ENCODE measurements around the gene FHIT. TPM values are rescaled to one million over a fixed set of nuclear protein-coding genes. Genes with fewer than 3 reads are reported as not detected.

FHIT gene
- total and polyA plus RNA-seq, 9 donors: 5.1 to 11.8 (median 9.5) TPM

DNA sequence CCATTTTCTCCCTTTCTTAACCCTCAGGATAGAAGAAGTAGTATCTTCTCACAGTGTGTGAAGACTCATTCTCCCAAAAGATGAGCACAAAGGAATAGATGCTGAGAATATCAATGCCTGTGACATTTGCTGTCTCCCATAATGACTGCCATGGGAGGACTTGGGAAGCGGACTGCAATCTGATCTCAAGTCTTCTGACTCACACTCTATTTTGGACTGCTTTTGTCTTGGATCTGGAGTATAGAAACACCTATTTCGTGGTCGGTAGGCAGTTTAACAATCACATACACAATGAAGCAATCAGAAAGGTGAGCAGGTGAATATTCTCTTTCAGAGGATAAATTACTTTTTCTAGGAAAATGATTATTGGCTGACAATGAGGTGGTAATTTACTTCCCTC lies 852.0 kb downstream of the FHIT start:
- no peak for TF ChIP-seq POLR2A (IDR thresholded peaks at IDR 0.05)
- TF ChIP-seq, protein P1, sequence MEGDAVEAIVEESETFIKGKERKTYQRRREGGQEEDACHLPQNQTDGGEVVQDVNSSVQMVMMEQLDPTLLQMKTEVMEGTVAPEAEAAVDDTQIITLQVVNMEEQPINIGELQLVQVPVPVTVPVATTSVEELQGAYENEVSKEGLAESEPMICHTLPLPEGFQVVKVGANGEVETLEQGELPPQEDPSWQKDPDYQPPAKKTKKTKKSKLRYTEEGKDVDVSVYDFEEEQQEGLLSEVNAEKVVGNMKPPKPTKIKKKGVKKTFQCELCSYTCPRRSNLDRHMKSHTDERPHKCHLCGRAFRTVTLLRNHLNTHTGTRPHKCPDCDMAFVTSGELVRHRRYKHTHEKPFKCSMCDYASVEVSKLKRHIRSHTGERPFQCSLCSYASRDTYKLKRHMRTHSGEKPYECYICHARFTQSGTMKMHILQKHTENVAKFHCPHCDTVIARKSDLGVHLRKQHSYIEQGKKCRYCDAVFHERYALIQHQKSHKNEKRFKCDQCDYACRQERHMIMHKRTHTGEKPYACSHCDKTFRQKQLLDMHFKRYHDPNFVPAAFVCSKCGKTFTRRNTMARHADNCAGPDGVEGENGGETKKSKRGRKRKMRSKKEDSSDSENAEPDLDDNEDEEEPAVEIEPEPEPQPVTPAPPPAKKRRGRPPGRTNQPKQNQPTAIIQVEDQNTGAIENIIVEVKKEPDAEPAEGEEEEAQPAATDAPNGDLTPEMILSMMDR (IDR thresholded peaks at IDR 0.05): no peak
- TF ChIP-seq EP300 (IDR thresholded peaks at IDR 0.05): no peak
- 74 to 78% (median 77%) methylated on average over 3 of the region's 3 CpGs for WGBS, 3 donors

DNA sequence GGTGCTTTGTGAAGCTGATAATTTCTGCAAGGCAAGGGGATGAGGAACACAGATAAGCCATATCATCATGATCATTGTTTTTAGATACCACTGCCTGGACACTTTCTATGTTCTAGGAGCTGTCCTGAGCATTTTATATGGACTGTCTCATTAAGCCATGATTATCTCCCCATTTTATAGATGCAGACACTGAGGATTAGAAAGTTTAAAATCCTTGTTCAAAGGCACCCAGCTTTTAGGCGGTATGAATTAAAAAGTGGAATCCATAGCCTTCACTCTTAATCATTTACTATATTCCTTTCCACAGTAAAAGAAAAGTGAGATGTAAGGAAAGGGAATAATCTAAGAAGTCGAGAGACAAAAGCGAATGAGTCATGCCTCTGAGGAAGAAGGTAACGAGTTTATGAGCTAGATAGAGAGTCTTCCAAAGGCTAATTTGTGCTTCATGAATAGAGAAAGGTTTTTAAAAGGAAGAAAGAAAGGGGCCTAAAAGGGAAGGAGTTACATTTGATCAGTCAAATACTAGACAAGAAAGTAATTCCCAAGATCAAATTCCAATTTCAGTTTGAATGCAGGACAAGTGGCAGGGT lies 856.0 kb downstream of the FHIT start:
- no peak overlapping the region for H3K4me3 ChIP-seq
- no peak for DNase-seq
- no peaks in the 10 kb centered on the region for H3K4me1 ChIP-seq (ENCODE audit: insufficient read depth)
- no peaks in the 10 kb centered on the region for H3K36me3 ChIP-seq
- no peak overlapping the region for H3K27ac ChIP-seq
- TF ChIP-seq, protein P1 (IDR thresholded peaks at IDR 0.05): no peak
- TF ChIP-seq EP300 (IDR thresholded peaks at IDR 0.05): no peak
- TF ChIP-seq POLR2A (IDR thresholded peaks at IDR 0.05): no peak
- H3K9me3 ChIP-seq: no peaks in the 10 kb centered on the region
- 89 to 92% (median 91%) methylated on average over 4 of the region's 4 CpGs for WGBS, 3 donors
- H3K27me3 ChIP-seq: no peaks in the 10 kb centered on the region
- intact Hi-C loops (cut with DNase I): no loop called here

More for the DNA sequence above, 852.0 kb downstream of the FHIT start:
- intact Hi-C loops (cut with DNase I): no loop called here
- Histone ChIP-seq H3K27me3 (no peaks in the 10 kb centered on the region), H3K4me3 (no peak overlapping the region), H3K4me1 (ENCODE audit: insufficient read depth) (no peaks in the 10 kb centered on the region), H3K36me3 (no peaks in the 10 kb centered on the region), H3K27ac (no peak overlapping the region), H3K9me3 (no peaks in the 10 kb centered on the region)
- no peak for DNase-seq

DNA sequence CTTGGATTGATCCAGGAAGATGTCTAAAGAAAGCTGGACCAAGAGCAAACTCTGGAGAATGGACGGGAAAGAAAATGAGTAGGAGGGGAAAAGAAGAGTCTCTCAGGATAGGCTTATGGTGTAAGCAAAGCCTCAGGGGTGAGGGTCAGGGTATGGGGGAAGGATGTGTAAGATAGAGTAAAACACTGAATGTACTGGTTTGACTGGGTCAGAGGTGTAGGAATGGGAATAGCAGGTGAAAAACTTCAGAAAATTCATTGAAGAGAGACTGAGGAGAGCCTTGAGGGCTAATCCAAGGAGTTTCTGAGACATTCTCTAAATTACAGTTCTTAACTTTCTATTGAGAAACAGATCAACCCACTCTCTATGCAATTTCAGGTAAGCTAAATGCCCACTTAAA lies 857.3 kb downstream of the FHIT start:
- intact Hi-C loops (cut with DNase I): no loop called here
- 58 to 87% (median 73%) methylated on average over 1 of the region's 1 CpG for WGBS, 3 donors
- Histone ChIP-seq H3K27me3 (no peaks in the 10 kb centered on the region), H3K27ac (no peak overlapping the region), H3K9me3 (no peaks in the 10 kb centered on the region), H3K36me3 (no peaks in the 10 kb centered on the region), H3K4me1 (ENCODE audit: insufficient read depth) (no peaks in the 10 kb centered on the region), H3K4me3 (no peak overlapping the region)
- DNase-seq: no peak
- TF ChIP-seq, protein P1 (IDR thresholded peaks at IDR 0.05): no peak
- TF ChIP-seq POLR2A (IDR thresholded peaks at IDR 0.05) (no peak), EP300 (IDR thresholded peaks at IDR 0.05) (no peak)

DNA sequence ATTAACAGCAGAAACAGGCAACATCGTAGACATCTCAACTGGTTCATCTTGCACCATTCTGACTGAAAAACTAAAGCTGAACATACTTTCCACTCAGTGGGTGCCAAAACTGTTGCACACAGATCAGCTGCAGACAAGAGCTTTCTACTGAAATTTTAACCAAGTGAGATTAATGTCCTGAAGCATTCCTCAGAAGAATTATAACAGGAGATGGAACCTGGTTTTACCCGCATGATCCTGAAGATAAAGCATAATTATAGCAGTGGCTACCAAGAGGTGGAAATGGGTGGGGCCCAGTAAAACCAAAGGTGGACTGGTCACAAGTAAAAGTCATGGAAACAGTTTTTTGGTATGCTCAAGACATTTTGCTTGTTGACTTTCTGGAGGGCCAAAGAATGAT lies 858.8 kb downstream of the FHIT start:
- Histone ChIP-seq H3K27me3 (no peaks in the 10 kb centered on the region), H3K27ac (no peak overlapping the region), H3K4me1 (ENCODE audit: insufficient read depth) (no peaks in the 10 kb centered on the region), H3K9me3 (no peaks in the 10 kb centered on the region), H3K36me3 (no peaks in the 10 kb centered on the region), H3K4me3 (no peak overlapping the region)
- no peak for DNase-seq
- intact Hi-C loops (cut with DNase I): no loop called here
- WGBS, 3 donors: 88 to 94% (median 91%) methylated on average over 2 of the region's 2 CpGs
- TF ChIP-seq EP300 (IDR thresholded peaks at IDR 0.05): no peak
- no peak for TF ChIP-seq POLR2A (IDR thresholded peaks at IDR 0.05)
- TF ChIP-seq, protein P1 (IDR thresholded peaks at IDR 0.05): no peak

All from ovary (tissue), 9 donors.